ENCODE results near the gene BACH1. TPM values are rescaled to one million over a fixed set of nuclear protein-coding genes. Genes with fewer than 3 reads are reported as not detected.
A peak's percentile ranks its signal among the peaks of the same experiment; 100 is the strongest.

The BACH1 gene
- total RNA-seq, 1 donor = 86.9 TPM

- TF ChIP-seq CTCF (IDR thresholded peaks at IDR 0.05; ENCODE audit: insufficient read depth, low read length) = no peak
- DNase-seq (ENCODE audit: low read depth) = peak; percentile 92
- H3K4me3 ChIP-seq (ENCODE audit: low read depth, low read length) = peak overlapping the region; percentile 0
Observed at GRCh38 chr21:29258626-29259338, 39.9 kb upstream of the BACH1 start.

DNA sequence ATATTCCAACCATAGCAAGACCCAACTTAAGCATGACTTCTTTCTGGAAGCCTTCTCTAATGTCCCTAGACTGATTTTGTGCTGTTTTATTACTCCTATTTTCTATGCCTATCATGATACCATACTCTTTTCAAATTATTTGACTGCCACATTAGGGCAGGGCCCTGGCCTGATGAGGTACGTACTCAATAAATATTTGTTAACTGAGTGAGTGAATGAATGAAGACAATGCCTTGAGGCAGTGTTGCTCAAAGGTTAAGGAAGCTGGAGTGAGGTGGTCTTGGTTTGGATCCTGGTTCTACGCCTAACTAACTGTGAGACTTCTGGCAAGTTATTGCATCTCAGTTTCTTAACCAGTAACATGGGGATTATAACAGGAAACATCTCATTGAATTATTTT lies 38.3 kb upstream of the BACH1 start:
- no peak for DNase-seq (ENCODE audit: low read depth)
- no peak overlapping the region for H3K4me3 ChIP-seq (ENCODE audit: low read depth, low read length)
- TF ChIP-seq CTCF (IDR thresholded peaks at IDR 0.05; ENCODE audit: insufficient read depth, low read length) = no peak

DNA sequence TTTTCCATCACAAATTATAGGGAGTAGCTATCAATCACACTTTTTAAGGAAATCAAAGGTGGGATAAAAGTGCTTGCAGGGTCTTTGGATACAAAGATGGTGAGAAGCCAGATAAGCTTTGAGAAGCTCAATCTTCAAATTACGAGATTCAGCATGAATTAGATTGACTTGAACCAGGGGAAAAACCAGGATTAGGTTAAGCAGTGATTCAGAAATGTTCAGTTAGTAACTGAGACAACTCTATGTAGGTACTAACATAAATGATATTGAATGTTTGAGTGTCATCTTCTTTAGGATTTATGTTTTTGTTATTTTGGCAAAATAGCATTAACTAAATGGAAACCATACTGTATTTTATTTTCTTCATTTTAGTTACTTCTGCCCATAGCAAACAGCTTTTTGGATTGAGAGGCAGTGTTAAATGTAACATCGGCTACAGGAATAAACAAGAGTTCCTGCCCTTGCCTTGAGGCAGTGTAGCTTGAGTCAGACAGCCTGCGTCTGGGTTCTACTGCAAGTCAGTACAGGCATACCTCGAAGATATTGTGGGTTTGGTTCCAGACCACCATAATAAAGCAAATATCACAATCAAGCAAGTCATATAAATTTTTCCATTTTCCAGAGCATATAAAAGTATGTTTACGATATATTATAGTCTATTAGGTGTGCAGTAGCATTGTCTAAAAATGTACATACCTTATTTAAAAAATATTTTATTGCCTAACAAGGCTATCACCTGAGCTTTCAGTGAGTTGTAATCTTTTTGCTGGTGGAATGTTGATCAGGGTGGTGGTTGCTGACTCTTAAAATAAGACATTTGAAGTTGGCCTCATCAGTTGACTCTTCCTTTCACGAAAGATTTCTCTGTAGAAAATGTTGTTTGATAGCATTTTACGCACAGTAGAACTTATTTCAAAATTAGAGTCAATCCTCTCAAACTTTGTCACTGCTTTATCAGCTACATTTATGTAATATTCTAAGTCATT lies 36.9 kb upstream of the BACH1 start:
- no peak for DNase-seq (ENCODE audit: low read depth)
- H3K4me3 ChIP-seq (ENCODE audit: low read depth, low read length) = no peak overlapping the region
- TF ChIP-seq CTCF (IDR thresholded peaks at IDR 0.05; ENCODE audit: insufficient read depth, low read length) = no peak

DNA sequence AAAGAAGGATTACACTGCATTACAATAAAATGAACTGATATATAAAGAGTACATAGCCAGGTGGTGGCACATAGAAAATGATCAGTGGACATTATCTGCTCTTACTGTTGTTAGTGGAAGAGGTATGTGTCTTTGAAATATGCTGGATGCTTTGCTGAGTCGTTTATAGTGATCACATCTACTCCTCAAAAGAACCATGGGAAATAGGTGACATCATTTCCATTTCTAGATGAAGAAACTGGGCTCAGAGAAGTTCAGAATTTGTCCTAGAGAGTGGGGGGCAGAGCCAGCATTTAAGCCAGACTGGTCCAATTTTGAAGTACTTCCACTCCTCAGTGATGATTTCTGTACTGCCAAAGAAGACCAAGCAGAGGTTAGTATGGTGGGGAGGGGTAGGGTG lies 34.0 kb upstream of the BACH1 start:
- no peak for TF ChIP-seq CTCF (IDR thresholded peaks at IDR 0.05; ENCODE audit: insufficient read depth, low read length)
- no peak for DNase-seq (ENCODE audit: low read depth)
- H3K4me3 ChIP-seq (ENCODE audit: low read depth, low read length) = no peak overlapping the region

DNA sequence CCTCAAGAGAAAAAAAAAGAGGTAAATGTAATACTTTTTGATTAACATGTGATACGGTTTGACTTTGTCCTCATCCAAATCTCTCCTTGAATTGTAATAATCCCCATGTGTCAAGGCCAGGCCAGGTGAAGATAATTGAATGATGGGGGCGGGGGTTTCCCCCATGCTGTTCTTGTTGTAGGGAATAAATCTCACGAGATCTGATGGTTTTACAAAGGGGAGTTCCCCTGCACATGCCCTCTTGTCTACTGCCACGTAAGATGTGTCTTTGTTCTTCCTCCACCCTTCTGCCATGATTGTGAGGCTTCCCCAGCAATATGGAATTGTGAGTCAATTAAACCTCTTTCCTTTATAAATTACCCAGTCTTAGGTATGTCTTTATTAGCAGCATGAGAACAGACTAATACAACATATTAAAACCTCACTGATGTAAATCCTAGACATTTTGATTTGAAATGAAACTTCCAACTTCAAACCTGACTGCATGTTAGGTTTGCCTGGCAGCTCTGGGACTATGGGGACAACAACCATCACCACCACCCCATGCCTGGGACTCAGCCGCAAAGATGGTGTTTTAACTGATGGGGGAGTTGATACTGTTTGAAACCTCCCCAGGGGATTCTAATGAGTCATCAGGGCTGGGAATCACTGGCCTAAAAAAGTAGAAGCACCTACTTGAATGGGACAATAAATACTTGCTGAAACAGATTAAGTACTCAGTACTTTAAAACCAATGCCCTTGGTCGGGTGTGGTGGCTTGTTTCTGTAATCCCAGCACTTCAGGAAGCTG lies 32.8 kb upstream of the BACH1 start:
- peak; percentile 22 for DNase-seq (ENCODE audit: low read depth)
- H3K4me3 ChIP-seq (ENCODE audit: low read depth, low read length) = no peak overlapping the region
- TF ChIP-seq CTCF (IDR thresholded peaks at IDR 0.05; ENCODE audit: insufficient read depth, low read length) = no peak

DNA sequence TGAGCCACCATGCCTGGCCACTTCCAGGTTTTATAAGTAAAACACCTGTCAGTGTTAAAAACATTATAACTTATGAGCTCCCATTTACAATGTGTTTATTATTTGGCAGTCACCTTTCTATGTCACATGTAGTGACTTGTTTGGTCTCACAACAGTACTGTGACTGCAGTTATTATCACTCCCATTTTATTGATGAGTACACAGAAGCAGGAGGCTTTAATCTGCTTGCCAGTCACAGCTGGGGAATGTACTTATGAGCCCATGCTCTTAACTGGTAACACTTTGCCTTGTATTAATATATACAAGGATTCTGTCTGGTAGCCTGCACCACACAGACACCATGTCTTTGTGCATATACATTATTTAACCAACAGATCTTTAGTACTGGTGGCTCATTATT lies 31.1 kb upstream of the BACH1 start:
- no peak for DNase-seq (ENCODE audit: low read depth)
- no peak for TF ChIP-seq CTCF (IDR thresholded peaks at IDR 0.05; ENCODE audit: insufficient read depth, low read length)
- no peak overlapping the region for H3K4me3 ChIP-seq (ENCODE audit: low read depth, low read length)

All from fibroblast of the aortic adventitia (primary cell).